ENCODE data around the gene CARD9.
"Not testable (repeated sequence)": the region's sequence is repeated elsewhere in the genome, so short reads cannot be mapped to it uniquely, and the experiment has no call there.

The CARD9 gene

GRCh38 chr9:136322756-136323330 lies 50.6 kb downstream of the CARD9 start:
- no peak for TF ChIP-seq CTCF (IDR thresholded peaks at IDR 0.05; ENCODE audit: insufficient read depth, low read length, missing control alignments)
- ChIA-PET CTCF (interaction anchor here (1.7 to 4.4 kb wide), 3 partner anchors 11 to 72 kb away, joined by 5 to 70 read pairs (median 5); no protein-coding TSS in a partner anchor), POLR2A (no interaction called here)
- no peak overlapping the region for H3K4me3 ChIP-seq (ENCODE audit: low read depth, low read length)
- no peak for DNase-seq (ENCODE audit: low read depth, low spot score)

GRCh38 chr9:136321561-136321960 lies 51.9 kb downstream of the CARD9 start:
- H3K4me3 ChIP-seq (ENCODE audit: low read depth, low read length): no peak overlapping the region
- TF ChIP-seq CTCF (IDR thresholded peaks at IDR 0.05; ENCODE audit: insufficient read depth, low read length, missing control alignments): no peak
- DNase-seq (ENCODE audit: low read depth, low spot score): no peak
- CTCF ChIA-PET: interaction anchor here (2.1 to 2.7 kb wide), 2 partner anchors 10 to 42 kb away, joined by 4 to 20 read pairs; no protein-coding TSS in a partner anchor
- POLR2A ChIA-PET: no interaction called here

GRCh38 chr9:136320972-136321371 lies 52.5 kb downstream of the CARD9 start:
- H3K4me3 ChIP-seq (ENCODE audit: low read depth, low read length); POLR2A ChIA-PET; DNase-seq (ENCODE audit: low read depth, low spot score): not testable (repeated sequence)
- CTCF ChIA-PET: interaction anchor here (0.7 to 2.7 kb wide), 4 partner anchors 9 to 43 kb away, joined by 3 to 20 read pairs (median 5); no protein-coding TSS in a partner anchor

GRCh38 chr9:136319955-136320354 lies 53.5 kb downstream of the CARD9 start:
- POLR2A ChIA-PET; H3K4me3 ChIP-seq (ENCODE audit: low read depth, low read length); DNase-seq (ENCODE audit: low read depth, low spot score): not testable (repeated sequence)
- CTCF ChIA-PET: interaction anchor here (0.7 to 2.7 kb wide), 4 partner anchors 8 to 44 kb away, joined by 3 to 20 read pairs (median 5); no protein-coding TSS in a partner anchor

- CTCF ChIA-PET: interaction anchor here (0.7 to 1.9 kb wide), 3 partner anchors 8 to 82 kb away, joined by 3 to 6 read pairs (median 3); partner anchors contain the start of gene GPSM1
- POLR2A ChIA-PET; H3K4me3 ChIP-seq (ENCODE audit: low read depth, low read length); DNase-seq (ENCODE audit: low read depth, low spot score): not testable (repeated sequence)
These were observed 54.2 kb downstream of the CARD9 start for GRCh38 chr9:136319244-136319643.

- POLR2A ChIA-PET: no interaction called here
- no peak overlapping the region for H3K4me3 ChIP-seq (ENCODE audit: low read depth, low read length)
These were observed 54.7 kb downstream of the CARD9 start for GRCh38 chr9:136318776-136319241.

GRCh38 chr9:136318111-136318775 lies 55.2 kb downstream of the CARD9 start:
- POLR2A ChIA-PET: no interaction called here
- TF ChIP-seq CTCF (IDR thresholded peaks at IDR 0.05; ENCODE audit: insufficient read depth, low read length, missing control alignments): no peak
- DNase-seq (ENCODE audit: low read depth, low spot score): no peak
- CTCF ChIA-PET: no interaction called here
- H3K4me3 ChIP-seq (ENCODE audit: low read depth, low read length): no peak overlapping the region

More at GRCh38 chr9:136318776-136319241, 54.7 kb downstream of the CARD9 start:
- no peak for TF ChIP-seq CTCF (IDR thresholded peaks at IDR 0.05; ENCODE audit: insufficient read depth, low read length, missing control alignments)
- no peak for DNase-seq (ENCODE audit: low read depth, low spot score)
- CTCF ChIA-PET: interaction anchor here (0.9 kb wide), 1 partner anchor 83 kb away, joined by 3 read pairs; no protein-coding TSS in a partner anchor
